Prostate gland (tissue), 2 donors: ENCODE results near the gene BDNF. TPM values are rescaled to one million over a fixed set of nuclear protein-coding genes. Genes with fewer than 3 reads are reported as not detected.

Source experiments
- DNase-seq: peaks from one replicate; pipeline ENCODE4 v3.0.0-alpha.2; 2019; ENCODE audit warnings: low spot score
- H3K27ac ChIP-seq, 2 donors: fragments of 200-600 bp; sonication (generic); 2 replicates each; pipeline ENCODE4 v1.5.1; 2017 to 2019
- H3K27me3 ChIP-seq: fragments of 200-600 bp; sonication (generic); replicated peaks from 2 replicates; pipeline ENCODE4 v1.5.1; 2019; ENCODE audit not compliant: insufficient read depth
- H3K36me3 ChIP-seq, 2 donors: fragments of 200-600 bp; sonication (generic); 1 replicate in 1 of 2; 2 replicates in 1 of 2; pipeline versions ENCODE4 v1.5.1 to v1.8.1; 2017 to 2019
- H3K4me1 ChIP-seq: fragments of 200-600 bp; sonication (generic); replicated peaks from 2 replicates; pipeline ENCODE4 v1.5.1; 2019
- H3K4me3 ChIP-seq, 2 donors: fragments of 200-600 bp; sonication (generic); 2 replicates each; pipeline ENCODE4 v1.5.1; 2017 to 2019
- H3K9me3 ChIP-seq: fragments of 200-600 bp; sonication (generic); 2 replicates; pipeline ENCODE4 v1.5.1; 2017
- POLR2A ChIP-seq: fragments of 450-650 bp; IDR thresholded peaks from one replicate; pipeline ENCODE4 v1.6.1; 2016; ENCODE audit warnings: antibody characterized with exemption, mild to moderate bottlenecking
- POLR2AphosphoS5 ChIP-seq: sonication (generic); formaldehyde crosslinking; IDR thresholded peaks from one replicate; pipeline ENCODE4 v1.6.1; 2017; ENCODE audit warnings: antibody characterized with exemption
- WGBS: methylation state at CpG from one replicate; pipeline ENCODE4 v1.1.5; 2018; 5-methylcytosine and 5-hydroxymethylcytosine counted together
- intact Hi-C: fragments of 100-400 bp; cut with DNase I; formaldehyde crosslinking; loops from one replicate; pipeline ENCODE4 v1.14.2; 2022
- total RNA-seq, 2 donors: library from RNA; depleted of rRNA; stranded (reverse); fragments of >200 nt; gene quantifications; one replicate each; pipeline ENCODE4 v1.1.0, GENCODE V29; 2016
- TF ChIP-seq, protein P1 (sequence below), 4 experiments: fragments of 200-600 bp in 2 of 4; fragments of 450-650 bp in 2 of 4; sonication (generic) in 2 of 4; IDR thresholded peaks; 1 replicate in 3 of 4; 2 replicates in 1 of 4; pipeline ENCODE4 v1.5.1; 2016 to 2019; ENCODE audit warnings: antibody characterized with exemption in 4 of 4, mild to moderate bottlenecking in 2 of 4, moderate library complexity in 2 of 4

Gene BDNF
- total RNA-seq, 2 donors from 2014 or later: 0.87 to 2.5 TPM

GRCh38 chr11:27608951-27609350, 91.3 kb downstream of the BDNF start:
- Histone ChIP-seq H3K4me3 (no peak overlapping the region), H3K4me1 (no peaks in the 10 kb centered on the region), H3K27ac (no peak overlapping the region), H3K9me3 (no peaks in the 10 kb centered on the region), H3K27me3 (no peaks in the 10 kb centered on the region), H3K36me3 (no peaks in the 10 kb centered on the region)
- 80% methylated on average over 2 of the region's 2 CpGs for WGBS
- TF ChIP-seq, protein P1, sequence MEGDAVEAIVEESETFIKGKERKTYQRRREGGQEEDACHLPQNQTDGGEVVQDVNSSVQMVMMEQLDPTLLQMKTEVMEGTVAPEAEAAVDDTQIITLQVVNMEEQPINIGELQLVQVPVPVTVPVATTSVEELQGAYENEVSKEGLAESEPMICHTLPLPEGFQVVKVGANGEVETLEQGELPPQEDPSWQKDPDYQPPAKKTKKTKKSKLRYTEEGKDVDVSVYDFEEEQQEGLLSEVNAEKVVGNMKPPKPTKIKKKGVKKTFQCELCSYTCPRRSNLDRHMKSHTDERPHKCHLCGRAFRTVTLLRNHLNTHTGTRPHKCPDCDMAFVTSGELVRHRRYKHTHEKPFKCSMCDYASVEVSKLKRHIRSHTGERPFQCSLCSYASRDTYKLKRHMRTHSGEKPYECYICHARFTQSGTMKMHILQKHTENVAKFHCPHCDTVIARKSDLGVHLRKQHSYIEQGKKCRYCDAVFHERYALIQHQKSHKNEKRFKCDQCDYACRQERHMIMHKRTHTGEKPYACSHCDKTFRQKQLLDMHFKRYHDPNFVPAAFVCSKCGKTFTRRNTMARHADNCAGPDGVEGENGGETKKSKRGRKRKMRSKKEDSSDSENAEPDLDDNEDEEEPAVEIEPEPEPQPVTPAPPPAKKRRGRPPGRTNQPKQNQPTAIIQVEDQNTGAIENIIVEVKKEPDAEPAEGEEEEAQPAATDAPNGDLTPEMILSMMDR (IDR thresholded peaks at IDR 0.05): no peak
- TF ChIP-seq POLR2A: no peak
- no peak for TF ChIP-seq POLR2AphosphoS5
- no peak for DNase-seq
- intact Hi-C loops: no loop called here

GRCh38 chr11:27605422-27605821, 94.8 kb downstream of the BDNF start:
- no peaks in the 10 kb centered on the region for H3K36me3 ChIP-seq
- intact Hi-C loops: no loop called here
- no peak for DNase-seq
- TF ChIP-seq POLR2A: no peak
- TF ChIP-seq POLR2AphosphoS5: no peak
- TF ChIP-seq, protein P1 (IDR thresholded peaks at IDR 0.05): no peak
- no peak overlapping the region for H3K4me3 ChIP-seq
- H3K9me3 ChIP-seq: no peaks in the 10 kb centered on the region
- no peaks in the 10 kb centered on the region for H3K4me1 ChIP-seq
- no peak overlapping the region for H3K27ac ChIP-seq
- no peaks in the 10 kb centered on the region for H3K27me3 ChIP-seq

Other genes starting within 250 kb of the BDNF start
- 10 to 100 TPM; 49.2 to 97.2 TPM for gene LGR4, start 227.7 kb downstream of the BDNF start, total RNA-seq
- 10 to 100 TPM; 30.0 to 48.7 TPM for gene LIN7C, start 193.7 kb downstream of the BDNF start, total RNA-seq